NCI-H1048 (cell line): ENCODE measurements around the gene ADAMTSL1.

ENCODE experiments used
- DNase-seq: peaks from one replicate; lab custom pipeline; 2025; lab: John Stamatoyannopoulos, UW

ADAMTSL1 gene

GRCh38 chr9:18942801-18943200 lies 468.8 kb downstream of the ADAMTSL1 start:
- DNase-seq, result no peak

DNA sequence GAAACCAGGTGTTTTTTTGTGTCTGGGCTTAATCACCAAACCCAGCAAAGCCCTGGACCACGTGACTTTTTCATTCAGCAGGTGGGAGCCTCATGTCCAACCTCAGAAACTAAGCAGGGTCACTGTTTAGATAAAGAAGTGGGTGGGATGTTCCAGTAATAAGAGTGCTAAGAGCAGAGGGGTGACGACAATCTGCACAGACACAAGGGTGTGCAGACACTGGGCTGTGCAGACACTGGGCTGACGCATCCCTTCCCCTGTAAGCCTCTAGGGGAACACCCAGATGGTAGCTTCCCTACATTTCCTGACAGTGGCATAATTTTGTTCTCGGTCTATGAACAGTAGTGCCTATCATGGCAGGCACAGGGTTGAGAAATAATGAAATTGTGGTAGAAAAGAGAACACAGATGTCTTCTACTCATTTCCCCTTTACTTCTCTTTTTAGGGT lies 474.0 kb downstream of the ADAMTSL1 start:
- DNase-seq, result no peak

GRCh38 chr9:18951936-18952335 lies 478.0 kb downstream of the ADAMTSL1 start:
- no peak for DNase-seq

- no peak for DNase-seq
Observed at GRCh38 chr9:18955626-18956025, 481.7 kb downstream of the ADAMTSL1 start.
